Stimulated activated CD8-positive, alpha-beta memory T cell treated with anti-CD3 and anti-CD28 coated beads, Interleukin-4, amount 100 ng/mL, for 24 hours (primary cell): ENCODE results near the gene RAMAC.
"Not testable (repeated sequence)": the region's sequence is repeated elsewhere in the genome, so short reads cannot be mapped to it uniquely, and the experiment has no call there.

Source experiments
- DNase-seq: peaks from one replicate; pipeline ENCODE4 v3.0.0-alpha.2; 2020; ENCODE audit warnings: low read depth

The RAMAC gene

GRCh38 chr15:82968066-82968465 is 17.9 kb upstream of the RAMAC start:
- DNase-seq, result no peak

GRCh38 chr15:82969353-82969752 is 16.7 kb upstream of the RAMAC start:
- DNase-seq, result no peak

GRCh38 chr15:82970078-82970686 is 15.8 kb upstream of the RAMAC start:
- DNase-seq, result no peak

GRCh38 chr15:82970696-82971095 is 15.3 kb upstream of the RAMAC start:
- DNase-seq, result no peak

- no peak for DNase-seq
These were observed 14.6 kb upstream of the RAMAC start for GRCh38 chr15:82971218-82971984.

- DNase-seq, result no peak
These were observed 13.0 kb upstream of the RAMAC start for GRCh38 chr15:82972990-82973389.

GRCh38 chr15:82977076-82977475 is 8.9 kb upstream of the RAMAC start:
- no peak for DNase-seq

GRCh38 chr15:82978438-82978837 is 7.6 kb upstream of the RAMAC start:
- DNase-seq, result no peak

- DNase-seq, result no peak
These were observed 6.3 kb upstream of the RAMAC start for GRCh38 chr15:82979726-82980125.

GRCh38 chr15:82980981-82981380 is 5.0 kb upstream of the RAMAC start:
- no peak for DNase-seq

- no peak for DNase-seq
These were observed 401 bp downstream of the RAMAC start for GRCh38 chr15:82986442-82986780.

GRCh38 chr15:82992436-82992998 is 6.5 kb downstream of the RAMAC start:
- no peak for DNase-seq

- DNase-seq, result no peak
These were observed 7.1 kb downstream of the RAMAC start for GRCh38 chr15:82993144-82993543.

- no peak for DNase-seq
These were observed 9.1 kb downstream of the RAMAC start for GRCh38 chr15:82995076-82995475.

GRCh38 chr15:82995938-82996337 is 9.9 kb downstream of the RAMAC start:
- DNase-seq, result no peak

GRCh38 chr15:82999426-82999825 is 13.4 kb downstream of the RAMAC start:
- DNase-seq, result no peak

GRCh38 chr15:82999905-83000671 is 14.1 kb downstream of the RAMAC start:
- no peak for DNase-seq

- DNase-seq, result not testable (repeated sequence)
These were observed 14.6 kb downstream of the RAMAC start for GRCh38 chr15:83000672-83001031.

- DNase-seq, result peak; percentile 69
These were observed 24.8 kb downstream of the RAMAC start for GRCh38 chr15:83010709-83011270.

GRCh38 chr15:83011271-83012075 is 25.5 kb downstream of the RAMAC start, which contains the start of gene C15orf40:
Gene C15orf40, minus strand, starts transcription at chr15:83011639. Its CDS starts 32 bp downstream, at chr15:83011607.
- peak; percentile 80 for DNase-seq

- no peak for DNase-seq
These were observed 26.0 kb downstream of the RAMAC start for GRCh38 chr15:83012076-83012426.

GRCh38 chr15:83012636-83013035 is 26.6 kb downstream of the RAMAC start:
- no peak for DNase-seq
